Psoas muscle (tissue), 8 donors: ENCODE measurements around the gene HECW1. TPM values are rescaled to one million over a fixed set of nuclear protein-coding genes. Genes with fewer than 3 reads are reported as not detected.

Experiments
- ATAC-seq, 4 donors: fragments of 200-7000 bp; cut with Tn5 transposase; one replicate each; pipeline ENCODE4 v1.9.1; 2020; ENCODE audit warnings: moderate library complexity in 3 of 4, mild to moderate bottlenecking in 2 of 4
- DNase-seq, 2 donors: peaks; one replicate each; pipeline ENCODE4 v3.0.0-alpha.2; 2020
- H3K27ac ChIP-seq: fragments of 200-600 bp; one replicate; pipeline ENCODE4 v1.8.0; 2022
- H3K27me3 ChIP-seq, 3 donors: fragments of 200-600 bp in 1 of 3; one replicate each; pipeline versions ENCODE4 v1.6.1 to v1.8.0; 2013 to 2022; ENCODE audit warnings: low read length in 2 of 3, mild to moderate bottlenecking in 2 of 3, moderate library complexity in 1 of 3; ENCODE audit not compliant: insufficient read depth in 3 of 3
- H3K36me3 ChIP-seq, 2 donors: fragments of 200-600 bp in 1 of 2; one replicate each; pipeline versions ENCODE4 v1.6.1 to v1.8.0; 2013 to 2022; ENCODE audit warnings: low read depth in 1 of 2, mild to moderate bottlenecking in 1 of 2, moderate library complexity in 1 of 2; ENCODE audit not compliant: insufficient read depth in 1 of 2
- H3K4me1 ChIP-seq: fragments of 200-600 bp; one replicate; pipeline ENCODE4 v1.8.0; 2022
- H3K4me3 ChIP-seq: fragments of 200-600 bp; one replicate; pipeline ENCODE4 v1.8.0; 2022; ENCODE audit warnings: mild to moderate bottlenecking
- H3K9me3 ChIP-seq: fragments of 200-600 bp; one replicate; pipeline ENCODE4 v1.8.0; 2022
- CTCF ChIP-seq: fragments of 200-600 bp; IDR thresholded peaks from one replicate; pipeline ENCODE4 v1.8.0; 2022; ENCODE audit warnings: antibody characterized with exemption
- WGBS, 3 donors: extraction: QIAGEN DNeasy Blood & Tissue Kit; methylation state at CpG; one replicate each; pipeline versions ENCODE4 v1.1.6 to v1.1.7; 2013; 5-methylcytosine and 5-hydroxymethylcytosine counted together
- intact Hi-C, 2 donors: fragments of 100-400 bp; cut with DNase I; formaldehyde crosslinking; loops; one replicate each; pipeline versions ENCODE4 v1.11.0 to v1.14.2; 2022
- polyA plus RNA-seq, 3 donors: library from polyadenylated mRNA; stranded (reverse); fragments of 200-250 nt; gene quantifications; one replicate each; pipeline ENCODE4 v1.2.3, GENCODE V29; 2013
- total RNA-seq, 4 donors: library from RNA; stranded (reverse); fragmentation: NEBNext Ultra II Directional in 2 of 4; extraction: Animal tissue kit (Norgen Biotek cat#: 25700) in 2 of 4; gene quantifications; one replicate each; pipeline versions ENCODE4 v1.2.1 to v1.2.4, GENCODE V29; 2021 to 2023
- donor health status: healthy with polysubstance abuse.
- donor health status: DM: no; HTN: no; CAD: no; lungs with moderate emphysema.
- donor health status: Bipolar disorder and iron deficiency.
- donor health status: healthy.
- donor health status: DM: yes; HTN: yes; CAD: no.
- donor health status: DM: no; HTN: no; CAD: no.
- donor health status: DM: no; HTN: no; CAD: no.
- donor health status: DM: yes; HTN: yes; CAD: no.

The HECW1 gene
- total and polyA plus RNA-seq, 7 donors = 0.07 to 2.8 (median 1.0) TPM

- Histone ChIP-seq H3K27ac (no peak overlapping the region), H3K36me3 (no peaks in the 10 kb centered on the region), H3K27me3 (no peaks in the 10 kb centered on the region), H3K4me3 (no peak overlapping the region), H3K4me1 (no peaks in the 10 kb centered on the region), H3K9me3 (no peaks in the 10 kb centered on the region)
- ATAC-seq (peak in 3 of 4 donors; percentile 37 to 64 (median 63)), DNase-seq (no peak)
- 56 to 75% (median 73%) methylated on average over 4 of the region's 4 CpGs for whole genome bisulfite sequencing, 3 donors
- TF ChIP-seq CTCF = no peak
- intact Hi-C loops = no loop called here
Measured at GRCh38 chr7:43164757-43165156, 52.3 kb downstream of the HECW1 start.

DNA sequence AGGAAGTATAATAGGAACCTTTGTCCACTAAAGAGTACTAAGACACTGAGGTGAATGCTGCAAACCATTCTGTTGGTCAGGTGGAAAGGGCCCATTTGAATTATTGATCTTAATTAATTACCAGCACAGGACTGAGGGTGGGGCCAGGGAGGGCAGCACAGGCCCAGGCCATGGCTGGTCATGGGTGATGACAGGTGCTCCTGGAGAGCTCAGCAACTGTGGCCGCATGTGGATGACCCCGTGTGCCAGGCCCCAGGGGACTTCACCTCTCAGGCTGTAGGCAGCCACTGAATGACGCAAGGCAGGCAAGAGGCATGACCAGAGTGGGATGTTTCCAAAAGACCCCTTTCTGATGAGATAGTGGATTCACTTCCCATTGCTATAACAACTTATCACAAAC lies 54.2 kb downstream of the HECW1 start:
- DNase-seq = no peak
- TF ChIP-seq CTCF = no peak

DNA sequence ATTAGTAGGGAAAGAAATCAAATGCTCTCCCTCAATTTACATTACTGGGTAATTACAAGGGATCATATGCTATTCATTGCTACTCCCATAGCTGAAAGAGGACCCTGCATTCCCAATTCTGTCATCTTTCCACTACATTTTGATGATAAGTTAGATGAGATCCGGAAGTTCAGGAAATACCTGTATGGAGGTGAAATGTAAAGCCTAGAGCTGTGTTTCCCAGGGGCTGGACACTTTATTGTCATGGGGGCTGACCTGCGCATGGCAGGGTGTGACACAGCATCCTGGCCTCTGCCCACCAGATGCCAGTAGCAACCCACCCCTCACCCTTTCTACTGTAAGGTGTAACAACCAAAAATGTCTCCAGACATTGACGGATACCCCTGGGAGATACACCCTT lies 56.6 kb downstream of the HECW1 start:
- ATAC-seq = no peak
- Histone ChIP-seq H3K9me3 (no peaks in the 10 kb centered on the region), H3K36me3 (no peaks in the 10 kb centered on the region), H3K4me3 (no peak overlapping the region), H3K27ac (no peak overlapping the region), H3K4me1 (no peaks in the 10 kb centered on the region), H3K27me3 (peaks cover 0 to 4% (median 0%) of the 10 kb centered on the region in 3 donors)
- 84 to 92% (median 90%) methylated on average over 3 of the region's 3 CpGs for WGBS, 3 donors
- DNase-seq = no peak
- TF ChIP-seq CTCF = no peak
- intact Hi-C loops = no loop called here

More for the DNA sequence above, 54.2 kb downstream of the HECW1 start:
- intact Hi-C loops = no loop called here
- no peaks in the 10 kb centered on the region for H3K4me1 ChIP-seq
- H3K36me3 ChIP-seq = no peaks in the 10 kb centered on the region
- WGBS, 3 donors = 76 to 93% (median 79%) methylated on average over 3 of the region's 3 CpGs
- no peak for ATAC-seq
- H3K27ac ChIP-seq = no peak overlapping the region
- H3K4me3 ChIP-seq = no peak overlapping the region
- H3K27me3 ChIP-seq = peaks cover 0 to 4% (median 0%) of the 10 kb centered on the region in 3 donors
- H3K9me3 ChIP-seq = no peaks in the 10 kb centered on the region

GRCh38 chr7:43170571-43170970 lies 58.1 kb downstream of the HECW1 start:
- peaks cover 0 to 4% (median 0%) of the 10 kb centered on the region in 3 donors for H3K27me3 ChIP-seq
- H3K4me1 ChIP-seq = no peaks in the 10 kb centered on the region
- H3K4me3 ChIP-seq = no peak overlapping the region
- DNase-seq (no peak), ATAC-seq (no peak)
- H3K9me3 ChIP-seq = no peaks in the 10 kb centered on the region
- TF ChIP-seq CTCF = no peak
- intact Hi-C loops = no loop called here
- no peak overlapping the region for H3K27ac ChIP-seq
- WGBS, 3 donors = 39 to 46% (median 43%) methylated on average over 3 of the region's 3 CpGs
- H3K36me3 ChIP-seq = no peaks in the 10 kb centered on the region

GRCh38 chr7:43175570-43176200 lies 63.2 kb downstream of the HECW1 start:
- DNase-seq (no peak), ATAC-seq (no peak)
- 35 to 57% (median 38%) methylated on average over 10 of the region's 10 CpGs for WGBS, 3 donors
- no peaks in the 10 kb centered on the region for H3K9me3 ChIP-seq
- peaks cover 0 to under 1% (median 0%) of the 10 kb centered on the region in 3 donors for H3K27me3 ChIP-seq
- no peak overlapping the region for H3K4me3 ChIP-seq
- intact Hi-C loops = no loop called here
- no peaks in the 10 kb centered on the region for H3K36me3 ChIP-seq
- no peak overlapping the region for H3K27ac ChIP-seq
- TF ChIP-seq CTCF = no peak
- H3K4me1 ChIP-seq = no peaks in the 10 kb centered on the region
